ENCODE measurements around the gene CDC73. TPM values are rescaled to one million over a fixed set of nuclear protein-coding genes. Genes with fewer than 3 reads are reported as not detected.

CDC73 gene
- total RNA-seq, 2 experiments from 2014 or later = 51.8 to 53.8 TPM

- Mint-ChIP-seq H3K27ac (no peak overlapping the region), H3K36me3 (ENCODE audit: low read depth) (peaks cover 48% of the 10 kb centered on the region), H3K4me1 (ENCODE audit: low read depth) (peaks cover 9% of the 10 kb centered on the region), H3K27me3 (ENCODE audit: low read depth) (no peaks in the 10 kb centered on the region), H3K4me3 (no peak overlapping the region), H3K9me3 (ENCODE audit: insufficient read depth) (no peaks in the 10 kb centered on the region)
- ChIA-PET CTCF (interaction anchor here (0.5 to 1.6 kb wide), 9 partner anchors 8 to 355 kb away, joined by 3 to 6 read pairs (median 4); partner anchors contain the start of gene B3GALT2), POLR2A (interaction anchor here (0.6 to 0.7 kb wide), 2 partner anchors 26 to 39 kb away, joined by 3 read pairs; no protein-coding TSS in a partner anchor)
- DNase-seq (no peak), ATAC-seq (no peak)
Measured at GRCh38 chr1:193143285-193143684, 21.5 kb downstream of the CDC73 start.

DNA sequence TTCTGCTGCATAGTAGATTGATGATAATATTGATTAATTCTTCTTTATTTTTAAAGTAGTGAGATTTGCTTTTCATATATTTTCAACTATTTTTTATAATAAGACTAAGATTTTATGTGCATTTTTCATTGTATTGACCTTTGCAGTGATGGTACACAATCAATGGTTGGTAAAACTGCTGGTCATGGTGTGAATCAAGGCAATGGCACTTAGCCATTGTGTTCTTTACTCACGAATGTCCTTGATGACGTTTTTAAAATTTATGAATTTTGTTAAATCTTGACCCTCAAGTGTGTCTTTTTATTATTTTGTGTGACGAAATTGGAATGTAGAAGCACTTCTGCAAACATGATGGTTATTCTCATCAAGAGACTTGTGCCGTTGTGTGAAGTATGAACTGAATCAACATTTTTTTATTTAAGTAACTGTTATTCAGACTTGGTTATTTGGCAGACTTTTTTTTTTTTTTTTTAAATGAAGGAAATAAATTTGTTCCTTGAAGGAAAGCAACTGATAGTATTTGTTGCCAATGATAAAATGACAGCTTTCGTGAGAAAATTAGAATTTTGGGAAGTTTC is 22.6 kb downstream of the CDC73 start:
- H3K9me3 Mint-ChIP-seq (ENCODE audit: insufficient read depth) = no peaks in the 10 kb centered on the region
- H3K27me3 Mint-ChIP-seq (ENCODE audit: low read depth) = no peaks in the 10 kb centered on the region
- ATAC-seq = no peak
- DNase-seq = no peak
- H3K4me3 Mint-ChIP-seq = no peak overlapping the region
- ChIA-PET CTCF (no interaction called here), POLR2A (no interaction called here)
- H3K27ac Mint-ChIP-seq = no peak overlapping the region
- peaks cover 9% of the 10 kb centered on the region for H3K4me1 Mint-ChIP-seq (ENCODE audit: low read depth)
- H3K36me3 Mint-ChIP-seq (ENCODE audit: low read depth) = peaks cover 42% of the 10 kb centered on the region

DNA sequence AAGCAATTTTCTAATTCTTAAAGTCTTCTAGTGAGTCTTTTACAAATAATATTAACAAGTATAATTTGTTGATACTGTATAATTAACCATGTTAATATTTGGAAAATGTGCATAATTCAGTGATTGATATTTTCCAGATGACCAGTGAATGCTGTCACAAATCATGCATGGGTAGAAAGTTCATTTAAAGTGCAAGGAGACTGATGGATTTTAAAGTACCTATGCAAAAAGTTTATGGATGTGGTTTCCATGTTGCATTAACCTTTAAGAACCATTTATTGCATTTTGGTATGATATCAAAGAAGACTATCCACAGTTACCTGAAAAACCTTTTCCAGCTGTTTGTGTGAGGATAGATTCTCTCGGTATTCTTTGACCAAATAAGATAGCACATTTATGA is 23.2 kb downstream of the CDC73 start:
- Mint-ChIP-seq H3K4me3 (no peak overlapping the region), H3K36me3 (ENCODE audit: low read depth) (peaks cover 37% of the 10 kb centered on the region), H3K27me3 (ENCODE audit: low read depth) (no peaks in the 10 kb centered on the region), H3K9me3 (ENCODE audit: insufficient read depth) (no peaks in the 10 kb centered on the region), H3K27ac (no peak overlapping the region), H3K4me1 (ENCODE audit: low read depth) (peaks cover 9% of the 10 kb centered on the region)
- CTCF ChIA-PET = no interaction called here
- ATAC-seq = no peak
- no peak for DNase-seq
- POLR2A ChIA-PET = no interaction called here

GRCh38 chr1:193156117-193156821 is 34.4 kb downstream of the CDC73 start:
- H3K4me1 Mint-ChIP-seq (ENCODE audit: low read depth) = peaks cover 5% of the 10 kb centered on the region
- ATAC-seq (no peak), DNase-seq (no peak)
- no peaks in the 10 kb centered on the region for H3K9me3 Mint-ChIP-seq (ENCODE audit: insufficient read depth)
- no peak overlapping the region for H3K27ac Mint-ChIP-seq
- H3K36me3 Mint-ChIP-seq (ENCODE audit: low read depth) = peaks cover 30% of the 10 kb centered on the region
- POLR2A ChIA-PET = no interaction called here
- CTCF ChIA-PET = interaction anchor here (0.7 to 1.5 kb wide), 2 partner anchors 13 to 28 kb away, joined by 3 read pairs; no protein-coding TSS in a partner anchor
- H3K27me3 Mint-ChIP-seq (ENCODE audit: low read depth) = no peaks in the 10 kb centered on the region
- no peak overlapping the region for H3K4me3 Mint-ChIP-seq

DNA sequence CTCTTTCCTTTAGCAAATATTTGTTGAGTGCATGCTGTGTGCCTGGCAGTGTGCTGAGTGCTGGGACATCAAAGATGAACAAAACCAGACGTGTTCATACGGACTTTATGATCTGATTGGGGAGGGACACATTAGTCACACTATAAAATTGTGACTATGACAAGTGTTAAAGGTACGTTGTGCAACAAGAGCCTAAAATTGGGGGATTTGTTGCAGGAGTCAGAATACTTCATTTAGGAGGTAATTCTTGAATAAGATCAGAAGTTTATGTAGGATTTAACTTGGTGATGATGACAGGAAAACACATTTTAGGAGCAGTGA is 35.0 kb downstream of the CDC73 start:
- DNase-seq (no peak), ATAC-seq (no peak)
- H3K9me3 Mint-ChIP-seq (ENCODE audit: insufficient read depth) = no peaks in the 10 kb centered on the region
- no peak overlapping the region for H3K4me3 Mint-ChIP-seq
- H3K4me1 Mint-ChIP-seq (ENCODE audit: low read depth) = peaks cover 5% of the 10 kb centered on the region
- ChIA-PET CTCF (interaction anchor here (0.7 to 1.5 kb wide), 2 partner anchors 14 to 27 kb away, joined by 3 read pairs; no protein-coding TSS in a partner anchor), POLR2A (no interaction called here)
- H3K27ac Mint-ChIP-seq = no peak overlapping the region
- H3K27me3 Mint-ChIP-seq (ENCODE audit: low read depth) = no peaks in the 10 kb centered on the region
- peaks cover 30% of the 10 kb centered on the region for H3K36me3 Mint-ChIP-seq (ENCODE audit: low read depth)

DNA sequence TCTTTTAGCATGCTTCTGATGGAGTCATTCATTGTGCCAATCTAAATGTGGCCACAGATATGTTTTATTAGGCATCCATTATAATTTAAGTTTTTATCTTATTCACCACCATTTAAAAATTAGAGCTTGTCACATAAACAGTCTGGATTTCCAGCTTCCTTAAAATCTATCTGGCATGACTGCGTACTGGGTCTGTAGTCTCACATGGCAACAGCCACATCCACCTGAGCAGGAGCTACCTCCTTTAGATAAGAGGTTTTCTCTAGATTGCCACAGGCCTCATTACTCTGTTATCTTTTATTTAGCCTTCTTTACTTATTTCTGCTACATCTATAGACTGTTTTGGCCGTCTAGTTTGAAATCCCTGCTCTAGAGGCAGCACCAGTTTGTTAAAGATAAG is 35.5 kb downstream of the CDC73 start:
- Mint-ChIP-seq H3K4me3 (no peak overlapping the region), H3K4me1 (ENCODE audit: low read depth) (peaks cover 5% of the 10 kb centered on the region), H3K27ac (no peak overlapping the region), H3K9me3 (ENCODE audit: insufficient read depth) (no peaks in the 10 kb centered on the region), H3K27me3 (ENCODE audit: low read depth) (no peaks in the 10 kb centered on the region), H3K36me3 (ENCODE audit: low read depth) (peaks cover 27% of the 10 kb centered on the region)
- ATAC-seq = no peak
- ChIA-PET POLR2A (no interaction called here), CTCF (no interaction called here)
- no peak for DNase-seq

- Mint-ChIP-seq H3K27ac (no peak overlapping the region), H3K27me3 (ENCODE audit: low read depth) (no peaks in the 10 kb centered on the region), H3K9me3 (ENCODE audit: insufficient read depth) (no peaks in the 10 kb centered on the region), H3K36me3 (ENCODE audit: low read depth) (peaks cover 31% of the 10 kb centered on the region), H3K4me1 (ENCODE audit: low read depth) (no peaks in the 10 kb centered on the region), H3K4me3 (no peak overlapping the region)
- DNase-seq (no peak), ATAC-seq (no peak)
- ChIA-PET POLR2A (no interaction called here), CTCF (no interaction called here)
Measured at GRCh38 chr1:193176113-193176512, 54.3 kb downstream of the CDC73 start.

- Mint-ChIP-seq H3K4me3 (no peak overlapping the region), H3K36me3 (ENCODE audit: low read depth) (peaks cover 26% of the 10 kb centered on the region), H3K27ac (no peak overlapping the region), H3K9me3 (ENCODE audit: insufficient read depth) (no peaks in the 10 kb centered on the region), H3K27me3 (ENCODE audit: low read depth) (no peaks in the 10 kb centered on the region), H3K4me1 (ENCODE audit: low read depth) (no peaks in the 10 kb centered on the region)
- ATAC-seq (no peak), DNase-seq (no peak)
- CTCF ChIA-PET = interaction anchor here (0.6 kb wide), 1 partner anchor 578 kb away, joined by 3 read pairs; no protein-coding TSS in a partner anchor
- POLR2A ChIA-PET = interaction anchor here (0.5 kb wide), 1 partner anchor 354 kb away, joined by 3 read pairs; no protein-coding TSS in a partner anchor
Measured at GRCh38 chr1:193176788-193177187, 55.0 kb downstream of the CDC73 start.

DNA sequence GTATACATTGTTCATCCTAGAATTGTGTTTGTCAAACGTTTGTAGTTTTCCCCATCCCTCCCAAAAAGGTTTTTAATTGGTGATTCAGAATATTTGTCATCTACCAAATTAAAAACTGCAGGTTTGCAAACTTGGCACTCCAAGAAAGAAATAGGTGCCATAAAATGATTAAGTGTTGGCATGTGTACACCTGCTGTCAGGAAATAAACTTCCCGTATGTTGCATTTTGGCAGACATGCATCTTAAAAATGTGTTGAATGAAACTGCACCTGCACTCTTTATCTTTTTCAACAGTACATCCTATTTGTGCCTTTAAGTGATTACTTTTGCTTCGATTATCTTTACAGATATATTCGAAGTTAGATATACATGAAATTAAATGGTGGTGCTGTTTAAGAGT is 57.3 kb downstream of the CDC73 start:
- Mint-ChIP-seq H3K36me3 (ENCODE audit: low read depth) (peaks cover 14% of the 10 kb centered on the region), H3K27ac (no peak overlapping the region), H3K4me3 (no peak overlapping the region), H3K27me3 (ENCODE audit: low read depth) (no peaks in the 10 kb centered on the region), H3K4me1 (ENCODE audit: low read depth) (peaks cover 1% of the 10 kb centered on the region), H3K9me3 (ENCODE audit: insufficient read depth) (no peaks in the 10 kb centered on the region)
- DNase-seq (no peak), ATAC-seq (no peak)
- POLR2A ChIA-PET = no interaction called here
- CTCF ChIA-PET = no interaction called here

- peaks cover 4% of the 10 kb centered on the region for H3K36me3 Mint-ChIP-seq (ENCODE audit: low read depth)
- ATAC-seq (no peak), DNase-seq (no peak)
- H3K4me1 Mint-ChIP-seq (ENCODE audit: low read depth) = peaks cover 12% of the 10 kb centered on the region
- ChIA-PET POLR2A (no interaction called here), CTCF (interaction anchor here (1.1 kb wide), 1 partner anchor 23 kb away, joined by 4 read pairs; no protein-coding TSS in a partner anchor)
- H3K9me3 Mint-ChIP-seq (ENCODE audit: insufficient read depth) = no peaks in the 10 kb centered on the region
- H3K27me3 Mint-ChIP-seq (ENCODE audit: low read depth) = no peaks in the 10 kb centered on the region
- no peak overlapping the region for H3K27ac Mint-ChIP-seq
- no peak overlapping the region for H3K4me3 Mint-ChIP-seq
Measured at GRCh38 chr1:193181536-193181935, 59.7 kb downstream of the CDC73 start.

DNA sequence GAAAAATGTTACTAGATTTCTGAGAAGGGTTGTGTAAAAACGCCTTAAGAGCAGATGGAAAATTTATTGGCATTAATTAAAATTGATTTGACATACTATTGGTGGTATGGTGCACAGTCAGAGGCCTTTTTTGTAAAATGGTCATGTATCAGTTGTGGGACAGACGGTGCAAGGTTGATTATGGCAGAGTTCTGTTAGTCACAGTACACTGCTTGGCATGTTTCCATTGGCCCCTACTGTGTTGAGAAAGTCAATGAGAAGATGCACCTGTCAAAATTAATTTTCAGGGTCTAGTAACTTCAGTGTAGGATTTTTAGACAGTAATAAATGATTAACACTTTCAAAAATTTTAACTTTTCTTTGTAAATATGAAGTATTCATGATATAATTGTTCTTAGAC is 60.2 kb downstream of the CDC73 start:
- H3K9me3 Mint-ChIP-seq (ENCODE audit: insufficient read depth) = no peaks in the 10 kb centered on the region
- H3K4me3 Mint-ChIP-seq = no peak overlapping the region
- H3K36me3 Mint-ChIP-seq (ENCODE audit: low read depth) = peaks cover 2% of the 10 kb centered on the region
- CTCF ChIA-PET = no interaction called here
- no peaks in the 10 kb centered on the region for H3K27me3 Mint-ChIP-seq (ENCODE audit: low read depth)
- H3K27ac Mint-ChIP-seq = no peak overlapping the region
- peaks cover 15% of the 10 kb centered on the region for H3K4me1 Mint-ChIP-seq (ENCODE audit: low read depth)
- POLR2A ChIA-PET = no interaction called here
- no peak for DNase-seq
- no peak for ATAC-seq

GRCh38 chr1:193183019-193183627 is 61.3 kb downstream of the CDC73 start:
- POLR2A ChIA-PET = no interaction called here
- no peaks in the 10 kb centered on the region for H3K27me3 Mint-ChIP-seq (ENCODE audit: low read depth)
- H3K4me3 Mint-ChIP-seq = no peak overlapping the region
- H3K27ac Mint-ChIP-seq = no peak overlapping the region
- H3K4me1 Mint-ChIP-seq (ENCODE audit: low read depth) = peaks cover 15% of the 10 kb centered on the region
- ATAC-seq = no peak
- CTCF ChIA-PET = interaction anchor here (0.7 to 1.2 kb wide), 2 partner anchors 27 to 29 kb away, joined by 3 read pairs; no protein-coding TSS in a partner anchor
- no peaks in the 10 kb centered on the region for H3K9me3 Mint-ChIP-seq (ENCODE audit: insufficient read depth)
- DNase-seq = peak; percentile 47
- H3K36me3 Mint-ChIP-seq (ENCODE audit: low read depth) = no peaks in the 10 kb centered on the region

Measured in activated CD8-positive, alpha-beta T cell treated with anti-CD3 and anti-CD28 coated beads, Interleukin-2, amount 10 ng/mL, durations not matched to agents 7 days and 5 days (primary cell).